ENCODE results near the gene CDK17.

Gene CDK17

GRCh38 chr12:96314723-96315122 is 85.5 kb downstream of the CDK17 start:
- DNase-seq = no peak

- DNase-seq = no peak
These were observed 86.6 kb downstream of the CDK17 start for GRCh38 chr12:96313606-96314005.

GRCh38 chr12:96311191-96311590 is 89.0 kb downstream of the CDK17 start:
- no peak for DNase-seq

- no peak for DNase-seq
These were observed 90.2 kb downstream of the CDK17 start for GRCh38 chr12:96310067-96310466.

GRCh38 chr12:96308881-96309280 is 91.4 kb downstream of the CDK17 start:
- no peak for DNase-seq

GRCh38 chr12:96305665-96306064 is 94.6 kb downstream of the CDK17 start:
- DNase-seq = no peak

GRCh38 chr12:96303653-96304052 is 96.6 kb downstream of the CDK17 start:
- DNase-seq = no peak

GRCh38 chr12:96302687-96303310 is 97.4 kb downstream of the CDK17 start:
- no peak for DNase-seq

GRCh38 chr12:96301732-96302131 is 98.5 kb downstream of the CDK17 start:
- DNase-seq = no peak

GRCh38 chr12:96300064-96300463 is 100.2 kb downstream of the CDK17 start:
- DNase-seq = no peak

- no peak for DNase-seq
These were observed 102.7 kb downstream of the CDK17 start for GRCh38 chr12:96297504-96297903.

- DNase-seq = no peak
These were observed 104.6 kb downstream of the CDK17 start for GRCh38 chr12:96295532-96296160.

GRCh38 chr12:96294831-96295230 is 105.4 kb downstream of the CDK17 start:
- no peak for DNase-seq

GRCh38 chr12:96293093-96293492 is 107.1 kb downstream of the CDK17 start:
- no peak for DNase-seq

GRCh38 chr12:96289067-96289466 is 111.2 kb downstream of the CDK17 start:
- no peak for DNase-seq

GRCh38 chr12:96285158-96285557 is 115.1 kb downstream of the CDK17 start:
- DNase-seq = no peak

GRCh38 chr12:96274331-96274730 is 125.9 kb downstream of the CDK17 start:
- no peak for DNase-seq

GRCh38 chr12:96271469-96272199 is 128.6 kb downstream of the CDK17 start:
- DNase-seq = no peak

GRCh38 chr12:96266238-96266637 is 134.0 kb downstream of the CDK17 start:
- DNase-seq = no peak

GRCh38 chr12:96265836-96266235 is 134.4 kb downstream of the CDK17 start:
- no peak for DNase-seq

- DNase-seq = no peak
These were observed 134.8 kb downstream of the CDK17 start for GRCh38 chr12:96265400-96265799.

- peak; percentile 89 for DNase-seq
These were observed 136.8 kb downstream of the CDK17 start for GRCh38 chr12:96263449-96263902.

- no peak for DNase-seq
These were observed 138.7 kb downstream of the CDK17 start for GRCh38 chr12:96261557-96261956.

- DNase-seq = no peak
These were observed 139.6 kb downstream of the CDK17 start for GRCh38 chr12:96260644-96261043.

Measured in DMS153 (cell line).